ENCODE data around the gene ZNF326.
"Not testable (repeated sequence)": the region's sequence is repeated elsewhere in the genome, so short reads cannot be mapped to it uniquely, and the experiment has no call there.

ZNF326 gene

DNA sequence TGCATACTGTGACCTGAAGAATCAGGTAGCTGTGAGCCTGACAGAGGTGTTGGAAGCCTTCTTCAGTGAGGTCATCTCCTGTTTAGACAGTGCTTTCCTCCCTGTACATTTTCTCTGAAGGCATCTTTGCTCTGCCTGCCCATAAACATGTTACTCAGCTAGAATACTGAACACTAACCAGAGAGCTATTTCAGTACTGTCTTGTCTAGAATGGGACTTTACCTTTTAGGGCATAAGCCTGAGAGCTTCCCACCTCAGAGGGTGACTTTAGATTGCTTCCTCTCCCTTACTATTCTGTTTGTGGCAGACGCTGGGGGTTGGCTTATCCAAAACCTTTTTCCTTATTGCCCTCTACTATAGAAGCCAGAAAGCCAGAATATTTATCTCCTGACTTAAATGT lies 23.3 kb upstream of the ZNF326 start:
- DNase-seq: no peak

DNA sequence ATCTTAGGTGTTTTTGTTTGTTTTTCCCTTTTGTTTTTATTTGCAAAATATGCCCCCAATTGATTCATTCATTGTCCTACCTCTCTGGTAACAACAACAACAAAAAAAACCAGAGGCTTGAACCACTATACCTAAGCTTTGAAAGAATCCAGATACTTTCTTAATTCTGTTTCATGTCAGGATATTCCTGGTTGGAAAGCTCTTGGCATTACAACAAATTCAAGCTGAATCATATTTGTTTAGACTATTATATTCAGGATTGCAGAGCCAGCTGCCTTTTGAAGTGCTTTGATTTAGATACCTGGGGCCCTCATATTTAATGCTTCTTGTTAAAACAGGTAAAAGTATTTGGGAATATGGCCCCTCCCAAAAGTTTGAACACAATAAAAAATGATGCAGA lies 22.9 kb upstream of the ZNF326 start:
- no peak for DNase-seq

DNA sequence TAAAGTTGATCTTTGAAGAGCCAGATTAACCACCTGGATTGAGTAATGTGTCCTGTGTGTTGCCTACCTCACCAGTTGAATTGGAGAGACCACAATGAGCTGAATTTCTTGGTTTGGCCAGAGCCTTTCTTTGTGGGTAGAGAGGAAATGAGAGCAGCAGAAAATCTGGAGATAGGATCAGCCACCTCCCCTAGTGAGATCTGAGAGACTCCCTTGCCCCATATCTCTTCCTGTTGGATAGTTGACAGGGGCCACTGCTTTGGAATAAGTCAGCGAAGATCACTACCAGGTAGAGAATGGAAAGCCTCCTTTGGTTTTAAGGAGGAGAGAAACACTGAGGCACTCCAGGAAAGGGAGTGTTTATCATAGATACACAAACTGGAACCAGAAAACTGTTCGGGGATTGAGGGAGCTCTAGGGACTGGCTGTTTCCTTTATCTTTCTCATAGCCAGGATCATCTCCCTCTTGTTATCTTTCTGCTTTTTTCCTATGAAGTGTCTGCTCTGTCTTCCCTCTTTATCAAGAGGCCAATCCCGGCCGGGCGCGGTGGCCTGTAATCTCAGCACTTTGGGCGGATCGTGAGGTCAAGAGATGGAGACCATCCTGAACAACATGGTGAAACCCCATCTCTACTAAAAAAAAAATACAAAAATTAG lies 21.3 kb upstream of the ZNF326 start:
- no peak for DNase-seq

DNA sequence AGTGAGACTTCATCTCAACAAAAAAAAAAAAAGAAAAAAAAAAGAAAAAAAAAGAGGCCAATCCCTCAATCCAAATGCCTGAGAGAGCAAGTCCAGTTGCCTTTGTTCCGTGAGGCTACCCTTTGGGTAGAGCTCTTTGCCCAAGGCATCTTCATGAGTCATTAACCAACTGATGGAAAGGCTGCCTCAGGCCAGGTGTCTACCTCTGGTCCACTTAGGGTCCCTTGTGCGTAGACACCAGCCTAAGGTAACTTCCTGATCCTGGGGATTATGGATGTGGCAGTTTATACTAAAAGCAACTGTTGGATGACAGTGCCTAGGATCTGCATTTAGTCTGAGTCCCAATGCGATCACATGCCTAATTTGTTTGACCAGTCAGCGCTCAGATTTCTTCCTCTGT lies 20.7 kb upstream of the ZNF326 start:
- no peak for DNase-seq

DNA sequence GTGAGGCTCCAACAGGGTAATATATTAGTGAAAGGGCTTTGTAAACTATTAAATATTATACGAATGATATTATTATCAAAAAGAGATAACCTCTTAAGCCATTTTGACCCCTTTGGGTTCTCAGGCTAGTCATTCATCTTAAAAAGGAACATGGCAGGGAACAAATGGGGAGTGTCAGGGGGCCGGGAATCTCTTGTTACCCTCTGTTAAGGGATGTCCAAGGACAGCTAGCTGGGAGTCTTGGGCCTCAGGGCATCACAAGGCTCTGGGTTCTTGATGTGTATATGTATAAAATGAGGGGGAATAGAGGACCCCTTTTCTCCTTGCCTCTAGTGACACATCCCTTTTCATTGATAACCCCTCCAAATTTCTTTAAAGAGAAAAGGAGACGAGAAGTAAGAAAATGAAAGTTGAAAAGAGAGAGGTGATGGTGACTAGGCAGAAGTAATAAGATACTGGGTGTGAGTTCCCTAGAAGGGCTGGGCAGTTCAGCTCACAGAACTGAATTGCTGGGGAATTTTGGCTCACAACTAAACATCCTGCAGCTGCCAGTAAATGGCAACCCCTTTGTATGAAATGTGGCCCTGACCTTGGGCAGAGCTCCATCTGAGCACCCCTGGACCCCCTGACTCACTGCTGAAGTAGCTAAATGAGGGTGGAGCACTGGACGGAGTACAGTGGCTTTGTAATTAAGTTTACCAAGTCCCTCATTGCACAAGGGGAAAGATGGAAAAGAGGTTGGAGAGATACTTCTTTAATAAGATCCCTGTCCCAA lies 20.0 kb upstream of the ZNF326 start:
- DNase-seq: no peak

DNA sequence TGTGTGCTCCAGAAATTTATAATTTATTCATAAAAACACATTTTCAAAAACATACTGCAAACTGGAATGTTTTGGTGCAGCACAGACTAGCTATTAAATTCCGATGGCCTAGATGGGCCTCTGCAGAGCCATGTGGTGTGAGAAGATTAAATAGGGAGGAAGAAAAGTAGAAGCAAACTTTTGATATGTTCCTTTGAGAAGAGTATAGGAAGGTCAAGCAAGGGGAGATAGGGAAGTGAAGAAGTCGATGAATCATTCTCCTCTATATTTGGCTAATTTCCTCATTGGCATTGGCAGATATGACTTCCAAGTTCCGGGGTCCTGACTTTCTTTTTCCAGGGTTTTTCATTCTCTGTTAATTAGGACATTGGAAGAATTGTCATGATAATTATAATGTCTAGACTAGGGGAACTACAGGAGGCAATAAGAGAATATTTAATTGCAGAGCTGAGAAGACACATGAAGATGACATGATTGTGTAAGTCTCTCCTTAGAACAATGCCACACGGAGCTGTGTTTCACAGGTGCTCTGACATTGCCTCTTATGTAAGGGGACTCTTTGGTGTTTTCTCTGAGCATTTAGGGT lies 19.3 kb upstream of the ZNF326 start:
- DNase-seq: no peak

DNA sequence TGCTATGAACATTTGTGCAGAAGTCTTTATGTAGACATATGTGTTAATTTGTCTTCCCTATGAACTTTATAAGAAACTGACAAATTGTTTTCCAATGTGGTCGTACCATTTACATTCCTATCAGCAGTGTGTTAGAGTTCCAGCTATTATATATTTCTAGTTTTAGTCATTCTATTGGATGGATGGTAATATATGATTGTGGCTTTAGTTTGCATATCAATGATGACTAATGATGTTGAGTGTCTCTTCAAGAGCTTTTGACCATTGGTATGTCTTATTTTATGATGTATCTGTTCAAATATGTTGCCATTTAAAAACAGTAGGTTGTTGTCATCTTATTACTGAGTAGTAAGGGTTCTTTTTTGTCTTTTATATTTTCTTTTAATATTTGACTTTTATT lies 16.2 kb upstream of the ZNF326 start:
- DNase-seq: no peak

DNA sequence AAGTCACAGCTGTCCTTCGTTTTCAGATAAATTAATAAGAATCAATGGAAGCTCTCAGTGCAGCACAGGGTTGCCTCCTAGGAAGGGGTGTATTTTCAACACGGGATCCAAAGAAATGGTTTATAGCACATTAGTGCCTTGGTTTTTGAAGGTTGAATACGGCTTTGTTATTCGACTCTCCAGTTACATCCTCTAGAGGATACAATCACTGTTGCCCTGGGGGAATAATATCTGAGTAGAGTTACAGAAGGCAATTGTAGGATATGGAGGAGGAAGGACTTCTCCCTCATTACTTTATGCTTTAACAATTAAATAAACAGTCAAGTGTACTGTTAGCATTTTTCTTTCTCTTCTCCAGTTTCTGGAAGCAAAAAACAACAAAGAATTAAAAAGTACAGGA lies 14.3 kb upstream of the ZNF326 start:
- DNase-seq: no peak

DNA sequence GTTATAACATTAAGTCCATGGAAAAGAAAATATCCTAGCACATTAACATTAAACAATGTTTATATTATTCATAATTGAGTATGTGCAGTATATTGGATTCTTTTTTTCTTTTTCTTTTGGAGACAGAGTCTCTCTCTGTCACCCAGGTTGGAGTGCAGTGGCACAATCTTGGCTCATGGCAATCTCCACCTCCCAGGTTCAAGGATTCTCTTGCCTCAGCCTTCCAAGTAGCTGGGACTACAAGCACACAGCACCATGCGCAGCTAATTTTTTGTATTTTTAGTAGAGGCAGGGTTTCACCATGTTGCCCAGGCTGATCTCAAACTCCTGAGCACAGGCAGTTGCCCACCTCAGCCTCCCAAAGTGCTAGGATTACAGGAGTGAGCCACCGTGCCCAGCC lies 12.1 kb upstream of the ZNF326 start:
- not testable (repeated sequence) for DNase-seq

DNA sequence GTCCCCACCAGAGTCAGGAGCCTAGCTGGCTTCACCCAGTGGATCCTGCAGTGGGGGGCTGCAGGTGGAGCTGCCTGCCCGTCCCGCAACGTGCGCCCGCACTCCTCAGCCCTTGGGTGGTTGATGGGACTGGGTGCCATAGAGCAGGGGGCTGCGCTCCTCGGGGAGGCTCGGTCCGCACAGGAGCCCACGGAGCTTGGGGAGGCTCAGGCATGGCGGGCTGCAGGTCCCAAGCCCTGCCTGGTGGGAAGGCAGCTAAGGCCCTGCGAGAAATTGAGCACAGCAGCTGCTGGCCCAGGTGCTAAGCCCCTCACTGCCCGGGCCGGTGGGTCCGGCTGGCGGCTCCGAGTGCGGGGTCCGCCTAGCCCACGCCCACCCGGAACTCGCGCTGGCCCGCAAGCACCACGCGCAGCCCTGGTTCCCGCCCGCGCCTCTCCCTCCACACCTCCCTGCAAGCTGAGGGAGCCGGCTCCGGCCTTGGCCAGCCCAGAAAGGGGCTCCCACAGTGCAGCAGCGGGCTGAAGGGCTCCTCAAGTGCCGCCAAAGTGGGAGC lies 10.3 kb upstream of the ZNF326 start:
- DNase-seq: not testable (repeated sequence)

DNA sequence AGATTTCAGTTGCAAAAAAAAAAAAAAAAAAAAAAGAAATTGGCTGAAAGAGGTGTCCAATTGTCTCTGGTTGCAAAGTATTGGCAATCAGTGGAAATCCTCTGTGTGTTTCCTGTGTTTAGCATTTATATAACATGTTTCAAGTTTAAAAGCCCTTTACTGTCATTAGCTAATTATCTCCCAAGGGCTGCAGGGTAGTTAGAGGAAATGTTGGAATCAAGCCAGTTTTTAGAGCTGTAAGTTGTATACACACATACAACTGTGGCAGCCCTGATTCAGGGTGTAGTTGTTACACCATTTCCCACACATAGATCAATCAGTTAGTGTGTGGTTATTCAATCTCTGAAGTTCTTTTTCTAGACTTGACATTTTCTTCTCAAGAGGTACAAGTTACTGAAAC lies 8.9 kb upstream of the ZNF326 start:
- peak; percentile 54 for DNase-seq

DNA sequence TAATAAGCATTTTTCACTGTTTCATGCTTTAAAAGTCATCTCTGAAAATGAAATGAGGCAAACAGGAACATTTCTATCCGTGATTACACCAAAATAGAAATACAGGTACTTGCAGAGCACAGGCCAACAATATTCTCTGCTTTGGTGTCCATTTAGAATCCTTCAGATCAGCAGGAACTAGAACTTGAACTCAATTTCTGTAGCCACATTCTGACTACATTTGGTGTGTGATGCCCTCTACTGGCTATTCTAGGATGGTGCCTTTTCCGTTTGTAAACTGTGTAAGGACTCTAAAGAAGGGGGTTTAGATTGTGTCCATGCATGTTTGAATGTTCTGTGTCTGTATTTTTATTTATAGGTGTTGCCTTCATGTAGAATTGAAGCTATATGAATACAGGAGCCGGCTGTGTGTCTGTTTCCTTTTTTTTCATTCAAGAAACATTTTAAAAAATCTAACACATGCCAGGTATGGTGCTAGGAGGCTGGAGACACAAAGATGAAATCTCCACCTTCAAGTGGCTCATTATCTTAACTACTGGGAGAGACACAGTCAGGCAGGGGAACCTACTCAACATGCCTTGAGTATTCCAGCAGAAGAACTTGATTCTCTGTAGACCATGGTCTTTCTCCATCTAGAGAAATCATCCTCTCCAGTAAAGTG lies 7.6 kb upstream of the ZNF326 start:
- DNase-seq: peak; percentile 39

DNA sequence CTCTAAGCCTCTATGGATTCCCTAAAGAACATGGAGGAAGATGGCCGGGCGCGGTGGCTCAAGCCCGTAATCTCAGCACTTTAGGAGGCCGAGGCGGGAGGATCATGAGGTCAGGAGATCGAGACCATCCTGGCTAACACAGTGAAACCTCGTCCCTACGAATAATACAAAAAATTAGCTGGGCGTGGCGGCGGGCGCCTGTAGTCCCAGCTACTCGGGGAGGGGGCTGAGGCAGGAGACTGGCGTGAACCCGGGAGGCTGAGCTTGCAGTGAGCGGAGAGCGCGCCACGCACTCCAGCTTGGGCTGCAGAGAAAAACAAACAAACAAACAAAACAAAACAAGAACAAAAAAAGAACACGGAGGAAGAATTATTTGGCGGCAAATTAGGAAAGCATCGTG lies 5.8 kb upstream of the ZNF326 start:
- no peak for DNase-seq

DNA sequence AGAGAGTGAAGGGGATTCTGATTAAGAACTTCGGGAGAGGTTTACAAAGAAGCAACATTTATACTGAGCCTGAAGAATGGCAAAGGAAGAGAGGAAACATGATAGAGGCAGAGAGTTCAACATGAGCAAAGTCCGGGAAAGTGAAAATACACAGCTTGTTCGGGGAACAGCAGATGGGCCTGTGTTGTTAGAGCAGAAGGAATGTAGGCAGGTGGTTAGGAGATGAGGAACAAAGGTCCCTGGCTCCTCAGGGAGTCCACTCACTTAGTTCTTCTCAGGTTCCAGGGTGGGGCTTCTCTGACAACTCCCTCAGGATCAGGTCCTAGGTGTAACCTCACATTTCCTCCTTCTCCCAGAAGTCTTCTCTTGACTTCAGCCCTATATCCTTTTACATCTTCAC lies 5.1 kb upstream of the ZNF326 start:
- no peak for DNase-seq

DNA sequence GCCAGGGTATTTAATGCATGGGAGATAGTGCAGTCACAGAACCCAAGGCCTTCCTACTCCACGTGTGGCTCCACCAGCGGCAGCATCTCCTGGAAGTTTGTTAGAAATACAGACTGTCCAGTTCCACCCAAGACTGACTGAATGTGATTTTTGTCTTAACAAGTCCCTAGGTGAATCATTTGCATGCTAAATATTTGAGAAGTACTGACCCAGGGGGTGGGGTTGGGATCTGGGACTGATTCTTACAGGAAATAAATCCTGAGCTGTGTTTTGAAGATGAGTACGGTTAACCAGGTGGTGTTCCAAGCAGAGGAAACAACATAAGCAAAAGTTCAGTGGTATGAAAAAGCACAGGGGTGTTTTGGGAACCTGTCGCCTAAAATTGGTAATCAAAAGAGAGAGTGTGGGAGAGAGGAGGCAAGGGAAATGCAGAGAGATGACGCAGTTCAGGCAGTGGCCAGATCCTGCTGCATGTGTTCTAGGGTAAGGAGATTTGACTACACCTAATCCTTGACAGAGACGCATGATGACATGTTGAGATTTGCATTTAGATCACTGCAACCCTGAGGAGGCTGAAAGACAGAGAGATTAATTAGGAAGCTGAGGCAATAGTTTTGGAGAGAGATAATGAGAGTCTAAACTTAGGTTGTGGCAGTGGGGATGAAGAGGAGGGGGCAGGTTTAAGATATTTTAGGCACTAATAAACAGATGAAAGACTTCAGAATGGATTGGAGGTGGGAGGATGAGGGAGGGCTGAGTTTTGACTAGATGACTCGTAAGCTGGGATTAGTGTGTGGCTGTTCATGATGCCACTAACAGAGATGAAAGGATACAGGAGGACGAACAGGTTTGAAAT lies 3.7 kb upstream of the ZNF326 start:
- no peak for DNase-seq

DNA sequence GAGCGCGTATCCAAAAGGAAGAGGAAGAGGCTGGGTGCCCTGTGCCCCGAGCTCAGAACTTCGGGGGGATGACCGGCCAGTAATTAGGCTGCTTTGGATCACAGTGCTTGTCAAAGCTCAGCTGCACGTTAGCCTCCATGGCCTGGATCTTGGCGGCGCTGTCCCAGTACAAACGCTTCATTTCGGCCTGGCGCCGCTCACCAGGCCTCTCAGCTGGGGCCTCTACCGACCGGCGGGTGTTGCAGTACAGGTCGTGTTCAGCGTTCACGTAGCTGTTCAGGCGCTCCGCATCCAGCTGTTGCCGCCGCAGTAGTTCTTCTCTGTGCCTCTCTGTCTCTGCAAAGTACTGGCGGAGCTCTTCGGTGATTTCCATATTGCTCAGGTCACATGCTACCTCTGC lies 1.4 kb upstream of the ZNF326 start:
- DNase-seq: no peak

DNA sequence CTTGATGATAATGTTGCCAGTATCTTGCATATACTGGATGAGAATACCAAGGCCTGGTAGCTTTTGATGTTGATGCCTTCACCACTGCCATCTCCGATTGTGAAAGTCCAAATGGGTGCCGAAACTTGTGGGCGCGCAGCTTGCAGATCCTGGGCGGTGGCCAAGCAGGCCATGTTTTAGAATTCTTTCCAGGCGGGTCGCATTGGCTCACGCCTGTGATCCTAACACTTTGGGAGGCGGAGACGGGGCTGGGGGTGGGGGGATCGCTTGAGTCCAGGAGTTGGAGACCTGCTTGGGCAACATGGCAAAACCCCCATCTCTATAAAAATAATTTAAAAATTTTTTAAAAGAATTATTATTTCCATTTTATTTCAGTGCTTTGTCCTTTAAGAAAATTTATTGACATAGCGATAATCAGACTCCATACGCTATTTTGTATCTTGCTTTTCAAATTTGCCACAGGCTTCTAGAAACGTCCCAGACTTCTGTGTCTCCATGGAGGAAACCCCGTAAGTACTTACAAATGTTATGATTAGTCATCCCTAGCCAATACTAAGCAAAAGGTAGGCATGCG lies 592 bp upstream of the ZNF326 start:
- DNase-seq: no peak

DNA sequence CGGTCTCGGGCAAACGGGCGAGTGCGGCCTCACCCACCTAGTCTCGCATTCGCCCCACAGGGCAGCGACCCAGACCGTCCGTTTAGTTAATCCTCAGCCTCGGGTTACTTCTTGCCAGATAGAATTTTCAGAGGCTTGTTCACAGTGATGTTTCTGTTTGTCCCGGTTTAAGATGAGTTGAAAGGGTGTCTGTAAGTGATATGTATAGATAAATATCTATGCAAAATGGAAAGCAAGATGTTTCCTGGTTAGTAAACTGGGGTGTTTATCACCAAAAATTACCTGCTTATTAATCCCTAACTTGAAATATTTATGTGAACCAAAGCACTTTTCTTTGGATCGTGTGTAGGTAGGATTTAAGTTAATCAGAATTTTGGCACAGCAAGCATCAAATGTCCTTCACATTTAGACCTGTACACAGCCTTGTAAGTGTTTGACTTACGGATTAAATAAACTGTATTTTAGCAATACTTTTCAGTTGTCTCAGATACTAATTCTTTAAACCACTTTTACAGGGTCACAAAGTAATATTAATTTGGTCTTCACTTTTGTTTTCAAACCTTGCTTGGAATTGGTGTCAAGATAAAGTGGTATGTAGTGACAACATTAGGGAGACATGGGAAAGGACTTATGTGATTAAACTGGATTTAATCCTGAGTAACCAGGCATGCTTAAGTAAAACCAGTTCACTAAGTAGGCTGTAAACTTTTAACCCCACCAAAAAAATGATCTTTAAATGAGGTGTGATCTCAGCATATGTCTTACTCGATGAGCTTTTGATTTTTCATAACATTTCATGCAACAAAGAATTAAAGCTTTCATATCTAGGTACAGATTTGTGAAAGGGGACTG lies 914 bp downstream of the ZNF326 start:
- DNase-seq: no peak

DNA sequence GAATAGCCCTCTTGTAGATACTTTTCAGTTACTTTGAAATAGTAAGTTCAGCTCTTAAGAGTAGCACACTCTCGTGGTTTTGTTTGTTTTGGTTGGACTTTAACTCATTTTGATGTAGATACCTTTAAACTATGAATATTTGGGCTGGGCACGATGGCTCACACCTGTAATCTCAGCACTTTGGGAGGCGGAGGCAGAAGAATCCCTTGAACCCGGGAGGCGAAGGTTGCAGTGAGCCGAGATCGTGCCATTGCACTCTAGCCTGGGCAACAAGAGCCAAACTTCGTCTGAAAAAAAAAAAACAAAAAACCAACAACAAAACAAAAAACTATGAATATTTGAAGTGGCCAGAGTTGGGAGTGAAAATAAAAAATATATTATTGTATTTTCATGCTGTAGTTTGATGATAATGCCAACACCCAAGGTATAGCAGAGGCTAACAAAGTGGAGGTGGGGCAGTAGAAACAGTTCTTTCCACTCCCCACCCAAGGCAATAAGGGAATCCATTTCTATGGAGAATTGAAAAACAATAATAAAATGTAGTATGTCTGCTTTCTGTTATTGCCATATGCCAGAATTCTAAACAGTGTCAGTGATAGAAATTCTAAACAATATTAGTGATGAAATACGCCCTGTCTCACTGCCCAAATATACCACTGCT lies 1.7 kb downstream of the ZNF326 start:
- no peak for DNase-seq

DNA sequence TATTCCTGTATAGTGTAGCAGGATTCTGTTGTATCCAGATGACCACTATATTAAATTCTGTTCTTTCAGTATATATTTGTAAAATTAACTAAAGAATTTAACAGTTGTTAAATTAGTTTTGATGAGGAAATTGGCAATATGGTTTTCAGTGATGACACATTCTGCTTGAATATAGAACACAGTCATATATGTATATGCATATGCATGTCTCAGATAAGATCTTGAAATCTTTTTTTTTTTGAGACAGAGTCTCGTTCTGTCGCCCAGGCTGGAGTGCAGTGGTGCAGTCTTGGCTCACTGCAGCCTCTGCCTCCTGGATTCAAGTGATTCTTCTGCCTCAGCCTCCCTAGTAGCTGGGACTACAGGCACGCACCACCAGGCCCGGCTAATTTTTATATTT lies 2.2 kb downstream of the ZNF326 start:
- DNase-seq: not testable (repeated sequence)

DNA sequence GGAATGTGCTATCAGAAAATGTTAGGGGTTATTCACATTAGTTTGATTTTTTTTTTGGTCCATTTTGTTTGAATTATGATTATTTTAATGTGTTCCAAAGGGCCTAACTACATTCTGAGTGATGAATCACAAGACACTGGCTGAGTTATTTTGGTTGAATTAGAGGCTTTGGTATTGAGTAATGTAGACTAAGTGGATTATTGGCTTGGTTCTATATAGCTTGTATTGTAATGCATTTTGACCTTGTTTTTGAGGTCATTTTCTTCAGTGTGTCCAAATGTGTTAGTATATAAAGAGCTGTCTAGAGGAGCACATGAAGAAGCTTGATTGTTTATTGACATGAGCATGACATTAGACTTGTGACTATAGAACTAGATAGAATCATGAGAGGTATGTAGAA lies 3.4 kb downstream of the ZNF326 start:
- no peak for DNase-seq

Measured in NCI-H1417 treated with DMSO at 0.1 percent for 48 hours (cell line).